CD4-positive, alpha-beta T cell treated with Interleukin-17A for 4 hours (primary cell): ENCODE measurements around the gene FGF2.
"Not testable (repeated sequence)": the region's sequence is repeated elsewhere in the genome, so short reads cannot be mapped to it uniquely, and the experiment has no call there.

Experiments
- DNase-seq: peaks from one replicate; pipeline ENCODE4 v3.0.0-alpha.2; 2020; ENCODE audit warnings: mixed read lengths

Gene FGF2

DNA sequence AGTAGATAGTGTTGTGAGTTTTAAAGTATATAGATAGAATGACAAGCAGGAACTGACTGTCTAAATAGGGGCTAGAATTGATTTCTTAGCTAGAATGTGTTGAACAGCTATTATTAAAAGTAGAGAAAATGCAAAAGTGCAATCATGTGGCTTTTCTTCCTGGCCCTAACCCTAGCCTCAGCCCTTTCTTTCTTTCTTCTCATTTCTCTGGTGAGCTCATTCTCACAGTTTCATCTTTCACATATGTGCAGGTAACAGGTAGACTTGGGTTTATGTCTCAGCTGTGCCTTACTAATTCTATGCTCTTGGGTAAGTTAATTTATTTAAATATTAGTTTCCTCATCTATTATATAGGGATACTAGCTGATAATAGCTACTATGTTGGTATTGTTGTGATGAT is 24.9 kb downstream of the FGF2 start:
- no peak for DNase-seq

- DNase-seq: no peak
Measured at GRCh38 chr4:122854447-122855352, 28.1 kb downstream of the FGF2 start.

- no peak for DNase-seq
Measured at GRCh38 chr4:122855353-122855890, 28.8 kb downstream of the FGF2 start.

DNA sequence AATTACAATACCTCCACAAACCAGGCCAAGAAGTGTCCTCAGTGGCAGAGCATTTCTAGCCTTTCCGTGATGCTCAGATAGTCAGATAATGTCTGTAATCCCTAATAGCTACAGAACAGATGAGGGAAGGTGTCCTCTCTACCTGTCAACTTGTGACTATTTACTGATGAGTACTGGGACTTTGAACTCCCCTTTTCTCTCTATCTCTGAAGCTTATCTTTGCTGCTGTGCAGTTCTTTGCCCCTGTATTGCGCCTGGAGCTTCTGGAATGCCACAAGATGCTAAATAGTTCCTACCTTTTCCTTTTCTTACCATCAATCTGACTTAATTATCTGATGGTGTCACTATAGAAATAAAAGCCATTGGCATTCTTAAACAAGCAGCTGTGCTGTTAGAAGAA is 30.5 kb downstream of the FGF2 start:
- no peak for DNase-seq

DNA sequence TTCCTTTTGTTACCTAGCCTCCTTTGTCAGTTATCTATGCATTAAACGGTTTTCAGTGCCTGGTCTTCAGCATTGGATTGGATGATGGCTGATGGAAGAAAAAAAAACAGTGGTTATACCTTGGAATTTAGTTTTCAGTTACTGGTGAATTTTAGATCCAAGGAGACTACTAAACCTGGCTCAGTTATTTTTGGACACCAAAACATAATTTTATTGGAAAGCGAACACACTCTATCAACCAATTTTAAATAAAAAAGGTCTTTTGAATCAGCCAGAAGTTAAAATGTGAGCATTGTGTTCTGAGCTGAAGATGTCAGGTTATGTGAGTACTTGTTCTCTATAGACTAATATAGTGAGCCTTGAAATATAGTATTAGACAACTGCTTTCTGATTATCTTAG is 32.1 kb downstream of the FGF2 start:
- no peak for DNase-seq

GRCh38 chr4:122861172-122861943 is 34.7 kb downstream of the FGF2 start:
- DNase-seq: no peak

DNA sequence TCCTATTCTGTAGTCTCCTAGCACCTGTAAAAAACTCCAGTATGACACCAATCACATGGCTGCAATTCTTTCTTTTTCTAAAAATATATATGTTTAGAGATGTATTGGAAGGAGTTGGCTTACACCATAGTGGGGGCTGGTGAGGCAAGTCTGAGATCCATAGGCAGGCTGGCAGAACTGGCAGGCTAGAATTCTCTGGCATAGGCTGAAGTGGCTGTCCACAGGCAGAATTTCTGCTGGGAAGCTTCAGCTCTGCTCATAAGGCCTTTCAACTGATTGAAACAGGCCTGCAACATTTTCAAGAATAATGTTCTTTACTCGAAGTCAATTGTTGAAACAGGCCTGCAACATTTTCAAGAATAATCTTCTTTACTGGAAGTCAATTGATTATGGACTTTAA is 37.0 kb downstream of the FGF2 start:
- no peak for DNase-seq

DNA sequence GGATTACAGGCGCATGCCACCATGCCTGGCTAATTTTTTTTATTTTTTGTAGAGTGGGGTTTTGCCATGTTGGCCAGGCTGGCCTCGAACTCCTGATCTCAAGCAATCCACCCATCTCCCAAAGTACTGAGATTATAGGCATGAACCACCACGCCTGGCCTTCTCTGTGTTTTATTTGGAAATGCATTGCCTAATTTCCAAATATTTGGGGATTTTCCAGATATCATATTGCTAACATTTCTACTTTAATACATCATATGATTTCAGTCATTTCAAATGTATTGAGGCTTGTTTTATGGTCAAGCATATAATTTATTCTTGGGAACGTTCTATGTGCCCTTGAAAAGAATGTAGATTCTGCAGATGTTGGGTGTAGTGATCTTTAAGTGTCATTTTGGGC is 38.8 kb downstream of the FGF2 start:
- DNase-seq: no peak

GRCh38 chr4:122868235-122868634 is 41.6 kb downstream of the FGF2 start:
- DNase-seq: not testable (repeated sequence)

DNA sequence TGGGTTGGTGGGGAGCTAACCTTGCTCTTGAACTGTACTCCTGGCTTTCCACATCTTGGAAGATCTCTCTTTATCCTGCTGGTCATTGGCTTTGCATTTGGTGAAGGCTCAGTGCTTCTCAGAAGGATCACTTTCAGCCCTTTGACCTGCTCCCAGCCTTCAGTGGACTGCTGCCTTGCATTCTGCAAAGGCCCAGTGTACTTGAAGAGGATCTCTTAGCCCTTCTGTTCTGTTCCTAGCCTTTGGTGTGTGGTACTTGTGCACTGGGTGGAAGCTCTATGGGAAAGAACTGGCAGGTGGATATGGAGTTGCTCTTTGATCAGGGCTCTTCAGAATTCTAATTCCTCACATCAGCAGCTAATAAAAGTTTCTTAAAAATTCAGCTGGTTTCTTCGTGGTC is 46.5 kb downstream of the FGF2 start:
- DNase-seq: no peak

GRCh38 chr4:122873821-122874593 is 47.4 kb downstream of the FGF2 start:
- no peak for DNase-seq

DNA sequence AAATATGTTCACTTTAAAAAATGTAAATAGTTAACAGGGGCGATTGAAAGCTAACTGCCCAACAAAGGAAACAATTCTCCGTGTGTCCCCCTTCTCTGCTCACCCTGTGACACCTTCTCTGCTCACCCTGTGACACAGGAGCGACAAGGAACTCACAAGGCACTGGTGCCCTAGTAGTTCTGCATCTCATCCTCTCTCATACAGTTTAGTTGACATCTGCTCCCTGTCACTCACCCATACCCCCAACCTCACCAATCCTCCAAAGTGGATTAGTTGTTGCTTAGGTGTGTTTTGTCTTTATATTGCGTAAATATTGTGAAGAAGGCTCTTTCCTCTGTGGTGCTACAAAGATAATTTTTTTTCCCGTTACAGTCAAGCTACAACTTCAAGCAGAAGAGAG is 49.3 kb downstream of the FGF2 start:
- DNase-seq: no peak

- DNase-seq: no peak
Measured at GRCh38 chr4:122876456-122876855, 49.8 kb downstream of the FGF2 start.

DNA sequence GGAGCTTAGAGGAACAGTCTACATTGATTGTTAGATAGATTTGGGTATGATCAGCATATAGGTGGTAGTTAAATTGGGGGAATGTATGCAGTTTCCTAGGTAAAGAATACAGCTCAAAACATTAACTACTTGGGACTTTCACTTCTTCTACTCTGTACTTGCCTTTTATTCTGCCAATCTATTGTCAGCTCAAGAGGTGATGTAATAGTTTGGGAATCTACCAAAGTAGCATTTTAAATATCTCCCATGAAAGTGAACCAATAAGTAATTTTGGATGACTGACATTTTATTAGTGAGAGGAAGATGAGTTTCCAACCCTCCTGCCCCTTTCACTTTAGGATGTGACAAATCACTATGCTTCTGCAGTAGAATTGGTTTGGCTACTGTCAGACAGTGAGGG is 52.4 kb downstream of the FGF2 start:
- no peak for DNase-seq

- DNase-seq: no peak
Measured at GRCh38 chr4:122882857-122883735, 56.5 kb downstream of the FGF2 start.

DNA sequence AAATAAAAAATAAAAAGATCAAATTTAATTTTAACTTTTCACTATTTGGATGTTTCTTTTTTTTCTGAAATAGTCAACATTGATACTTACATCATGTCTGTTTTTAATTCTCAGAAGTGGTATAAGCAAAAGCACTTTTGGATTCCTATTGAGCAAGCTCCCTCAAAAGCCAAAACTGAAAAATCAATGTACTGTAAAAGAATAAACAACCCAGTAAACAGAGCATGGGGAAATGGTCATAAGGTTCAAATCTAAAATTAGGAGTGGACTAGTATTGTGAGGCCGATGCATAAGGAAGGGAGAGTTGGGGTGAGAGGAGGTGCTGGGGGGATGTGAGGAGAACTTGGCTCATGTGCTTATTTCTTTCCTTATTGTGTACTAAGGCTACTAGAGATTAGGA is 57.9 kb downstream of the FGF2 start:
- no peak for DNase-seq

DNA sequence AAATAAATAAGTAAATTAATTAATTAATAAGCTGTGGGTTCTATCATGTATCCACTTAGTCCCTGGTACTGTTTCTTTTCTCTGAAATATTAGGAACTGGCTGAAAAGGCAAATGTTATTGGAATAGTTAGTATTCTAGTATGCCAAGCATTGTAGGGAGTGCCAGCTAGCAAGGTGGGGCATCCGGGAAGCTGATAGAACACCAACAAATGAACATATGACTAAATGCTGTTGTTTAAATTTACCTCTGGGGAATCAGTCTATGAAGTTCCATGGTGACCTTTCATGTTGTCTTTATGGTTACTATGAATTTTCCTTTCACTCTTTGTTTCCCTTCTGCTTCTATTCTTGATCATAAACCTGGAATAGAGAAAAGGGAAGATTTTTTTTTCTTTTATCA is 63.1 kb downstream of the FGF2 start:
- DNase-seq: no peak

DNA sequence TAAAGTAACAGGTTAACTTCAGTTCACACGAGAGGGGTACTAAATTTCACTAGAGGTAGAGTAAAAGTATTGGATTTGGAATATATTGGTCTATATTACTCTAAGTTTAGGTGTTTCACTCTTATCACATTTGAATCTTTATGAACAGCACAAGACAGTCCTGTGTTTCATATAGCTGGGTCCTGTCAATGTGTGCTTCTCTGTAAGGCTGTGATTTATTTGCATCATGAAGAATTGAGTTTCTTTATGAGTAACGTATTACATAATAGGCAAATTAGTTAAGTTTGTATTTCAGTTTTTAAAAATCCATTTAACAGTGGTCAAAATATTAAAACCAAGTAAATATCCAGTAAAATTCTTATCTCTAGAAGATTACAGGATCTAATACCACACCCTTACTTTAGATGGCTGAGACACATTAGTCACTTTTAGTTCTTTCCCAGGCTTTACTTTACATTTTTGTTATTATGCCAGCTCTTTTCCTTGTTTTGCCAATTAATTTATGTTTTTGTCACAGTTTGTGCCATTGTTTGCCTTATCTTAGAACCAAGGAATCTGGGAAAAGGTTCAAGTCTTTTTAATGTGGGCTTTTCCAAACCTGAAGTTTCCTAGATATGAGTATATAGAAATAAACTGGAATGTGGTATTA is 63.6 kb downstream of the FGF2 start:
- DNase-seq: no peak

GRCh38 chr4:122894827-122895226 is 68.2 kb downstream of the FGF2 start:
- DNase-seq: no peak

- no peak for DNase-seq
Measured at GRCh38 chr4:122895336-122895995, 68.8 kb downstream of the FGF2 start.

GRCh38 chr4:122896270-122896669 is 69.6 kb downstream of the FGF2 start:
- DNase-seq: no peak
